PC-3 (cell line): ENCODE measurements around the gene DUSP2. TPM values are rescaled to one million over a fixed set of nuclear protein-coding genes. Genes with fewer than 3 reads are reported as not detected.

Experiments
- ATAC-seq: fragments of 200-7000 bp; cut with Tn5 transposase; 2 replicates; pipeline ENCODE4 v1.9.1; 2020; ENCODE audit warnings: mild to moderate bottlenecking, moderate library complexity
- BruUV-seq: library from RNA; stranded (reverse); fragments of 400-500 nt; replicated peaks from 2 replicates; lab custom pipeline; 2021; lab: Mats Ljungman, UMichigan
- CTCF ChIA-PET: fragments of 300-600 bp; sonication (Branson Sonifier 250); formaldehyde crosslinking; loops from one replicate; lab custom pipeline; 2022; ENCODE audit warnings: antibody characterized with exemption; lab: Charles Lee
- POLR2A ChIA-PET: fragments of 300-600 bp; sonication (Branson Sonifier 250); formaldehyde crosslinking; loops from one replicate; lab custom pipeline; 2022; ENCODE audit warnings: antibody characterized with exemption; ENCODE audit not compliant: unreplicated experiment; lab: Charles Lee
- DNase-seq: peaks from one replicate; pipeline ENCODE4 v3.0.0-alpha.2; 2015
- H2AFZ ChIP-seq: fragments of 300-600 bp; sonication (generic); 2 replicates; pipeline ENCODE4 v1.6.0; 2016; ENCODE audit warnings: antibody characterized with exemption, low read length
- H3F3A ChIP-seq: fragments of 300-600 bp; sonication (generic); one replicate; pipeline ENCODE4 v1.6.0; 2017; ENCODE audit warnings: antibody characterized with exemption, low read length, control low read depth, mild to moderate bottlenecking; ENCODE audit not compliant: unreplicated experiment
- H3K27ac ChIP-seq: fragments of 300-600 bp; sonication (generic); 2 replicates; pipeline ENCODE4 v1.5.1; 2016; ENCODE audit warnings: mild to moderate bottlenecking, low read length
- H3K27me3 ChIP-seq: fragments of 300-600 bp; sonication (generic); 2 replicates; pipeline ENCODE4 v1.6.1; 2016; ENCODE audit warnings: low read length, mixed read lengths
- H3K36me3 ChIP-seq: fragments of 300-600 bp; sonication (generic); 2 replicates; pipeline ENCODE4 v1.6.1; 2016; ENCODE audit warnings: low read depth, mixed run types, low read length, mixed read lengths
- H3K4me1 ChIP-seq: fragments of 300-600 bp; sonication (generic); 2 replicates; pipeline ENCODE4 v1.5.1; 2016; ENCODE audit warnings: low read length; ENCODE audit not compliant: insufficient read depth
- H3K4me2 ChIP-seq: fragments of 300-600 bp; sonication (generic); 2 replicates; pipeline ENCODE4 v1.6.0; 2016; ENCODE audit warnings: low read length
- H3K4me3 ChIP-seq: fragments of 300-600 bp; sonication (generic); 2 replicates; pipeline ENCODE4 v1.5.1; 2016; ENCODE audit warnings: mild to moderate bottlenecking, low read length, mixed read lengths
- H3K79me2 ChIP-seq: fragments of 300-600 bp; sonication (generic); 2 replicates; pipeline ENCODE4 v1.6.1; 2017; ENCODE audit warnings: low read length, mixed read lengths
- H3K9ac ChIP-seq: fragments of 300-600 bp; sonication (generic); 2 replicates; pipeline ENCODE4 v1.6.0; 2016; ENCODE audit warnings: mild to moderate bottlenecking, low read length
- H3K9me2 ChIP-seq: fragments of 300-600 bp; sonication (generic); replicated peaks from 2 replicates; pipeline ENCODE4 v1.6.1; 2016; ENCODE audit warnings: mixed run types, low read length, mixed read lengths
- H3K9me3 ChIP-seq: fragments of 300-600 bp; sonication (generic); 2 replicates; pipeline ENCODE4 v1.6.1; 2016; ENCODE audit warnings: low read length, mixed read lengths
- H4K20me1 ChIP-seq: fragments of 300-600 bp; sonication (generic); 2 replicates; pipeline ENCODE4 v1.6.1; 2016; ENCODE audit warnings: low read length, mixed read lengths
- EZH2 ChIP-seq: fragments of 300-600 bp; sonication (generic); IDR thresholded peaks from one replicate; pipeline ENCODE4 v1.6.1; 2017; ENCODE audit warnings: antibody characterized with exemption, mild to moderate bottlenecking, low read length; ENCODE audit not compliant: unreplicated experiment
- EZH2phosphoT487 ChIP-seq: fragments of 300-600 bp; sonication (generic); IDR thresholded peaks from 2 replicates; pipeline ENCODE4 v1.6.1; 2018; ENCODE audit warnings: mild to moderate bottlenecking, antibody characterized with exemption, low read length, borderline replicate concordance
- intact Hi-C: fragments of 100-400 bp; cut with micrococcal nuclease; formaldehyde crosslinking; loops from 2 replicates; pipeline ENCODE4 v1.9.0; 2023
- total RNA-seq: library from RNA; depleted of rRNA; stranded (reverse); fragments of >200 nt; gene quantifications from 2 replicates; pipeline ENCODE4 v1.2.3, GENCODE V29; 2014
- TF ChIP-seq, protein P1 (sequence below): fragments of 300-600 bp; sonication (generic); conservative IDR thresholded peaks from 2 replicates; pipeline ENCODE4 v1.5.1; 2017; ENCODE audit warnings: antibody characterized with exemption, low read depth, mild to moderate bottlenecking, low read length

The DUSP2 gene
- total RNA-seq, 1 experiment from 2014 or later, result 6.9 TPM

DNA sequence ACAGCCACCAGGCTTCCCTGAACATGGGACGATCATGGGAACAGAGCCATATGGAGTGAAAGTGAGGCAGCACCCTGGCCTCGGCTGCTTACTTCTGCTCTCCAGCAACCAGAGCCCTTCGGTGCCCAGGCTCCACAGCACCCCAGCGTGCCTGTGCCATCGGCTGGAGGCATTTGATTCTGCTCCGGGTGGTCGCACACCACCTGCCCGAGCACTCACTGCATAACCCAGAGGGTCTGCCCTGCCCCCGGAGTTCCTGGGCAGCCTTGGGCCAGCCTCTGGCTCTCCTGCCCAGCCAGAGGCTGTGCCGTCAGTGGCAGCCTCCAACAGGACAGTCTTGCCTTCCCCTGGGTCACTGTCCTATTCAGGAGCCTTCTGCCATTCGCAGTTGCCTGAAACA lies 10.8 kb downstream of the DUSP2 start:
- no peaks in the 10 kb centered on the region for H4K20me1 ChIP-seq
- no TSS peak for BruUV-seq
- H3K4me2 ChIP-seq, result no peak overlapping the region
- H3K36me3 ChIP-seq, result no peaks in the 10 kb centered on the region
- POLR2A ChIA-PET, result no interaction called here
- H3K4me3 ChIP-seq, result no peak overlapping the region
- CTCF ChIA-PET, result no interaction called here
- ATAC-seq (no peak), DNase-seq (no peak)
- H3K9me3 ChIP-seq, result no peaks in the 10 kb centered on the region
- TF ChIP-seq EZH2 (no peak), EZH2phosphoT487 (no peak)
- TF ChIP-seq, protein P1, sequence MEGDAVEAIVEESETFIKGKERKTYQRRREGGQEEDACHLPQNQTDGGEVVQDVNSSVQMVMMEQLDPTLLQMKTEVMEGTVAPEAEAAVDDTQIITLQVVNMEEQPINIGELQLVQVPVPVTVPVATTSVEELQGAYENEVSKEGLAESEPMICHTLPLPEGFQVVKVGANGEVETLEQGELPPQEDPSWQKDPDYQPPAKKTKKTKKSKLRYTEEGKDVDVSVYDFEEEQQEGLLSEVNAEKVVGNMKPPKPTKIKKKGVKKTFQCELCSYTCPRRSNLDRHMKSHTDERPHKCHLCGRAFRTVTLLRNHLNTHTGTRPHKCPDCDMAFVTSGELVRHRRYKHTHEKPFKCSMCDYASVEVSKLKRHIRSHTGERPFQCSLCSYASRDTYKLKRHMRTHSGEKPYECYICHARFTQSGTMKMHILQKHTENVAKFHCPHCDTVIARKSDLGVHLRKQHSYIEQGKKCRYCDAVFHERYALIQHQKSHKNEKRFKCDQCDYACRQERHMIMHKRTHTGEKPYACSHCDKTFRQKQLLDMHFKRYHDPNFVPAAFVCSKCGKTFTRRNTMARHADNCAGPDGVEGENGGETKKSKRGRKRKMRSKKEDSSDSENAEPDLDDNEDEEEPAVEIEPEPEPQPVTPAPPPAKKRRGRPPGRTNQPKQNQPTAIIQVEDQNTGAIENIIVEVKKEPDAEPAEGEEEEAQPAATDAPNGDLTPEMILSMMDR, result no peak
- no peaks in the 10 kb centered on the region for H3K9me2 ChIP-seq
- H3K9ac ChIP-seq, result no peak overlapping the region
- H3K27me3 ChIP-seq, result no peaks in the 10 kb centered on the region
- H3K79me2 ChIP-seq, result no peaks in the 10 kb centered on the region
- intact Hi-C loops, result no loop called here
- H3F3A ChIP-seq, result no peaks in the 10 kb centered on the region
- no peak overlapping the region for H3K27ac ChIP-seq
- H3K4me1 ChIP-seq, result peaks cover 8% of the 10 kb centered on the region
- no peak overlapping the region for H2AFZ ChIP-seq

- no peaks in the 10 kb centered on the region for H4K20me1 ChIP-seq
- H3K4me1 ChIP-seq, result peaks cover 3% of the 10 kb centered on the region; the same call in 1 of the 2 replicates
- H3K27me3 ChIP-seq, result no peaks in the 10 kb centered on the region
- TF ChIP-seq, protein P1, result no peak
- no peak for TF ChIP-seq EZH2
- no peak for TF ChIP-seq EZH2phosphoT487
- POLR2A ChIA-PET, result no interaction called here
- BruUV-seq, result no TSS peak
- no peaks in the 10 kb centered on the region for H3F3A ChIP-seq
- no peak overlapping the region for H3K4me3 ChIP-seq
- no peaks in the 10 kb centered on the region for H3K9me2 ChIP-seq
- no peak overlapping the region for H3K9ac ChIP-seq
- no peaks in the 10 kb centered on the region for H3K36me3 ChIP-seq
- no peak overlapping the region for H3K4me2 ChIP-seq
- CTCF ChIA-PET, result no interaction called here
- no peak for ATAC-seq
- no peak for DNase-seq
- no peak overlapping the region for H3K27ac ChIP-seq
- H2AFZ ChIP-seq, result no peak overlapping the region
- H3K9me3 ChIP-seq, result no peaks in the 10 kb centered on the region
- intact Hi-C loops, result no loop called here
- no peaks in the 10 kb centered on the region for H3K79me2 ChIP-seq
Observed at GRCh38 chr2:96131813-96132745, 13.2 kb downstream of the DUSP2 start.
